HepG2 (cell line): ENCODE data around the gene ACSS1. TPM values are rescaled to one million over a fixed set of nuclear protein-coding genes. Genes with fewer than 3 reads are reported as not detected.

ENCODE experiments used
- CHCHD3 ChIP-seq: sonication (generic); formaldehyde crosslinking; IDR thresholded peaks from 2 replicates; pipeline ENCODE4 v1.8.0; 2022; ENCODE audit warnings: mild to moderate bottlenecking, missing genetic modification reagents, moderate library complexity
- FOSL2 ChIP-seq: sonication (generic); formaldehyde crosslinking; IDR thresholded peaks from 2 replicates; pipeline ENCODE4 v1.4.0; 2020; ENCODE audit warnings: missing genetic modification reagents
- GPN1 ChIP-seq: sonication (generic); formaldehyde crosslinking; IDR thresholded peaks from 2 replicates; pipeline ENCODE4 v1.5.1; 2020; ENCODE audit warnings: missing genetic modification reagents, borderline replicate concordance
- HIVEP1 ChIP-seq: sonication (generic); formaldehyde crosslinking; IDR thresholded peaks from 2 replicates; pipeline ENCODE4 v1.4.0; 2020; ENCODE audit warnings: mild to moderate bottlenecking, missing genetic modification reagents
- IRF2 ChIP-seq: IDR thresholded peaks from 2 replicates; pipeline ENCODE4 v1.6.1; 2018; ENCODE audit warnings: missing genetic modification reagents, missing compliant biosample characterization
- MED8 ChIP-seq: sonication (generic); formaldehyde crosslinking; IDR thresholded peaks from 2 replicates; pipeline ENCODE4 v1.8.1; 2023; ENCODE audit warnings: mild to moderate bottlenecking, missing genetic modification reagents; ENCODE audit not compliant: insufficient replicate concordance
- MTA1 ChIP-seq: sonication (generic); formaldehyde crosslinking; IDR thresholded peaks from 2 replicates; pipeline ENCODE4 v1.4.0; 2020; ENCODE audit warnings: missing genetic modification reagents, mild to moderate bottlenecking, borderline replicate concordance
- MYC ChIP-seq: sonication (generic); formaldehyde crosslinking; IDR thresholded peaks from 2 replicates; pipeline ENCODE4 v1.9.0; 2021; ENCODE audit warnings: missing genetic modification reagents, borderline replicate concordance
- NPAS2 ChIP-seq: sonication (generic); formaldehyde crosslinking; IDR thresholded peaks from 2 replicates; pipeline ENCODE4 v1.8.0; 2022; ENCODE audit warnings: mild to moderate bottlenecking, missing genetic modification reagents, borderline replicate concordance
- SCMH1 ChIP-seq: sonication (generic); formaldehyde crosslinking; IDR thresholded peaks from 2 replicates; pipeline ENCODE4 v1.9.0; 2021; ENCODE audit warnings: missing genetic modification reagents, mild to moderate bottlenecking, borderline replicate concordance
- SMAD1 ChIP-seq: sonication (generic); formaldehyde crosslinking; IDR thresholded peaks from 2 replicates; pipeline ENCODE4 v1.4.0; 2020; ENCODE audit warnings: missing genetic modification reagents, low read depth, mild to moderate bottlenecking, borderline replicate concordance
- XBP1 ChIP-seq: sonication (generic); formaldehyde crosslinking; IDR thresholded peaks from 2 replicates; pipeline ENCODE4 v1.5.0; 2020; ENCODE audit warnings: missing genetic modification reagents
- ZNF10 ChIP-seq: sonication (generic); formaldehyde crosslinking; IDR thresholded peaks from 2 replicates; pipeline ENCODE4 v1.4.0; 2020; ENCODE audit warnings: mild to moderate bottlenecking, low read depth, missing genetic modification reagents, borderline replicate concordance
- ZNF260 ChIP-seq: sonication (generic); formaldehyde crosslinking; IDR thresholded peaks from 2 replicates; pipeline ENCODE4 v1.4.0; 2020; ENCODE audit warnings: missing genetic modification reagents, low read depth, mild to moderate bottlenecking, borderline replicate concordance
- ZNF317 ChIP-seq: sonication (generic); formaldehyde crosslinking; IDR thresholded peaks from 2 replicates; pipeline ENCODE4 v1.5.0; 2020; ENCODE audit warnings: mild to moderate bottlenecking, missing genetic modification reagents
- ZNF644 ChIP-seq: IDR thresholded peaks from 2 replicates; pipeline ENCODE4 v1.6.1; 2016; ENCODE audit warnings: low read depth
- ZNF747 ChIP-seq: sonication (generic); formaldehyde crosslinking; IDR thresholded peaks from 2 replicates; pipeline ENCODE4 v1.8.1; 2023; ENCODE audit warnings: missing genetic modification reagents, mild to moderate bottlenecking, borderline replicate concordance
- polyA plus RNA-seq, 8 experiments: library from polyadenylated mRNA; depleted of rRNA in 3 of 8; stranded (reverse) in 7 of 8; unstranded in 1 of 8; fragments of >200 nt; fragmentation: Illumina TruSeq in 4 of 8; extraction: Trizol in 4 of 8; gene quantifications; 2 replicates each; pipeline versions ENCODE4 v1.2.1 to v1.2.3, GENCODE V29; 2011 to 2016; ENCODE audit warnings: low read depth in 4 of 8, missing spikeins in 1 of 8, mixed read lengths in 1 of 8; ENCODE audit not compliant: insufficient read depth in 1 of 8
- total RNA-seq, 5 experiments: library from RNA; depleted of rRNA; stranded (reverse); fragments of >200 nt; fragmentation: Illumina TruSeq; extraction: Trizol; gene quantifications; 2 replicates each; pipeline ENCODE4 v1.2.3, GENCODE V29; 2016; ENCODE audit warnings: low read depth in 1 of 5
- TF ChIP-seq, protein P1 (sequence below): sonication (generic); formaldehyde crosslinking; IDR thresholded peaks from 2 replicates; pipeline ENCODE4 v1.5.1; 2020; ENCODE audit warnings: missing genetic modification reagents, mild to moderate bottlenecking, borderline replicate concordance
- TF ChIP-seq, protein P2 (sequence below): sonication (generic); formaldehyde crosslinking; IDR thresholded peaks from 2 replicates; pipeline ENCODE4 v1.9.0; 2021; ENCODE audit warnings: missing genetic modification reagents, mild to moderate bottlenecking, borderline replicate concordance
- TF ChIP-seq, protein P3 (sequence below): sonication (generic); formaldehyde crosslinking; IDR thresholded peaks from 2 replicates; pipeline ENCODE4 v1.5.0; 2020; ENCODE audit warnings: mild to moderate bottlenecking, missing genetic modification reagents
- TF ChIP-seq, protein P4 (sequence below): sonication (generic); formaldehyde crosslinking; IDR thresholded peaks from 2 replicates; pipeline ENCODE4 v1.4.0; 2020; ENCODE audit warnings: missing genetic modification reagents
- TF ChIP-seq, protein P5 (sequence below): IDR thresholded peaks from 2 replicates; pipeline ENCODE4 v1.6.1; 2016; ENCODE audit warnings: mild to moderate bottlenecking

Gene ACSS1
- total and polyA plus RNA-seq, 2 of the 13 experiments (the other 11 are each of a cell fraction or from before 2014, with no cell fraction given), result 15.2 to 41.6 TPM

DNA sequence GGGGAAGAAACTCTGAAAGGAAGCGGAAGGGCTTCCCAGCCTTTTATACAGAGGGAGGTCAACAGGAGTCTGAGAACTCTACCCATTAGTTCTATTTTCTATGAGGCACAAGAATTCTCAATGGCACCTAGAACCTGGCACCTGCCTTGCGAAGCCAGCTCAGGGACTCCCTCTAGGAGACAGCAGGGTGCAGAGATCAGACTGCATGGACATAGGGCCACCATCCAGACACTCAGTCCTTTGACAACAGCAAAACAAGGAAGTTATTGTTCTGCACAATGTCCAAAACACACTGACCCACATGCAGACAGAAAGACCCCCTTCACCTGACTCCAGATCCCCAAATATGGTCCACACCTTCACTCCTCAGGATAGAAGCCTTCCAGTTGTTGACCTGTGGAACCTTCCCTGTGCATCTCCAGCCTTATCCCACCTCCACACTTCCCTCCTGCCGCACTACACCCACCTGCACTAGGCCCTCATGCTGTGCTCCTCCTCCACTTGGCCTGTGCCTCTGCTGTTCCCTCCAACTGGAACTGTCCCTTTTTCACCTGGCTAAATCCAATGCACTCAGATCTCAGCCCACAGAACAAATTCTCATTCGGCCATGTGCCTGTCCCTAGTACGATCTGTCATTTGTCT lies 27.8 kb downstream of the ACSS1 start (continued):
- no peak for TF ChIP-seq SMAD1 (CRISPR knock-in tag)
- no peak for TF ChIP-seq SCMH1 (CRISPR knock-in tag)
- TF ChIP-seq, protein P1, sequence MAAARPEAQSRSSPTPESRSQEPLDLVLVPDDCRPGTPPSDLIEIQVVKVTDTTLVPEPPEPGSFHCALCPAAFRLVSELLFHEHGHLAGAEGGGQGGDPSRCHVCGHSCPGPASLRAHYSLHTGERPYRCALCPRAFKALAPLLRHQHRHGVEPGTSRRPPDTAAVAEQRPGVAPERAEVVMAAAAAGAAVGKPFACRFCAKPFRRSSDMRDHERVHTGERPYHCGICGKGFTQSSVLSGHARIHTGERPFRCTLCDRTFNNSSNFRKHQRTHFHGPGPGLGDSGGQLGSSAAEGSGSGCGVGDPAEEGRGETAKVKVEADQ (CRISPR knock-in tag), result no peak
- TF ChIP-seq HIVEP1 (CRISPR knock-in tag), result peak; percentile 34; the same call in 1 of the 2 replicates
- TF ChIP-seq MED8 (CRISPR knock-in tag), result no peak
- no peak for TF ChIP-seq CHCHD3
- 0 out of 2 replicates have a peak, but pooled peaks have one; percentile 12 for TF ChIP-seq FOSL2 (CRISPR knock-in tag)
- TF ChIP-seq XBP1 (CRISPR knock-in tag), result no peak
- TF ChIP-seq MYC (CRISPR knock-in tag), result peak; percentile 30; the same call in 1 of the 2 replicates
- peak; percentile 80; the same call in 1 of the 2 replicates for TF ChIP-seq ZNF644 (CRISPR knock-in tag)
- TF ChIP-seq, protein P2, sequence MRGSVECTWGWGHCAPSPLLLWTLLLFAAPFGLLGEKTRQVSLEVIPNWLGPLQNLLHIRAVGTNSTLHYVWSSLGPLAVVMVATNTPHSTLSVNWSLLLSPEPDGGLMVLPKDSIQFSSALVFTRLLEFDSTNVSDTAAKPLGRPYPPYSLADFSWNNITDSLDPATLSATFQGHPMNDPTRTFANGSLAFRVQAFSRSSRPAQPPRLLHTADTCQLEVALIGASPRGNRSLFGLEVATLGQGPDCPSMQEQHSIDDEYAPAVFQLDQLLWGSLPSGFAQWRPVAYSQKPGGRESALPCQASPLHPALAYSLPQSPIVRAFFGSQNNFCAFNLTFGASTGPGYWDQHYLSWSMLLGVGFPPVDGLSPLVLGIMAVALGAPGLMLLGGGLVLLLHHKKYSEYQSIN (CRISPR knock-in tag), result no peak
- TF ChIP-seq MTA1, result 0 out of 2 replicates have a peak, but pooled peaks have one; percentile 35
- TF ChIP-seq, protein P3, sequence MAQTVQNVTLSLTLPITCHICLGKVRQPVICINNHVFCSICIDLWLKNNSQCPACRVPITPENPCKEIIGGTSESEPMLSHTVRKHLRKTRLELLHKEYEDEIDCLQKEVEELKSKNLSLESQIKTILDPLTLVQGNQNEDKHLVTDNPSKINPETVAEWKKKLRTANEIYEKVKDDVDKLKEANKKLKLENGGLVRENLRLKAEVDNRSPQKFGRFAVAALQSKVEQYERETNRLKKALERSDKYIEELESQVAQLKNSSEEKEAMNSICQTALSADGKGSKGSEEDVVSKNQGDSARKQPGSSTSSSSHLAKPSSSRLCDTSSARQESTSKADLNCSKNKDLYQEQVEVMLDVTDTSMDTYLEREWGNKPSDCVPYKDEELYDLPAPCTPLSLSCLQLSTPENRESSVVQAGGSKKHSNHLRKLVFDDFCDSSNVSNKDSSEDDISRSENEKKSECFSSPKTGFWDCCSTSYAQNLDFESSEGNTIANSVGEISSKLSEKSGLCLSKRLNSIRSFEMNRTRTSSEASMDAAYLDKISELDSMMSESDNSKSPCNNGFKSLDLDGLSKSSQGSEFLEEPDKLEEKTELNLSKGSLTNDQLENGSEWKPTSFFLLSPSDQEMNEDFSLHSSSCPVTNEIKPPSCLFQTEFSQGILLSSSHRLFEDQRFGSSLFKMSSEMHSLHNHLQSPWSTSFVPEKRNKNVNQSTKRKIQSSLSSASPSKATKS (CRISPR knock-in tag), result no peak
- TF ChIP-seq ZNF260 (CRISPR knock-in tag), result no peak
- TF ChIP-seq, protein P4, sequence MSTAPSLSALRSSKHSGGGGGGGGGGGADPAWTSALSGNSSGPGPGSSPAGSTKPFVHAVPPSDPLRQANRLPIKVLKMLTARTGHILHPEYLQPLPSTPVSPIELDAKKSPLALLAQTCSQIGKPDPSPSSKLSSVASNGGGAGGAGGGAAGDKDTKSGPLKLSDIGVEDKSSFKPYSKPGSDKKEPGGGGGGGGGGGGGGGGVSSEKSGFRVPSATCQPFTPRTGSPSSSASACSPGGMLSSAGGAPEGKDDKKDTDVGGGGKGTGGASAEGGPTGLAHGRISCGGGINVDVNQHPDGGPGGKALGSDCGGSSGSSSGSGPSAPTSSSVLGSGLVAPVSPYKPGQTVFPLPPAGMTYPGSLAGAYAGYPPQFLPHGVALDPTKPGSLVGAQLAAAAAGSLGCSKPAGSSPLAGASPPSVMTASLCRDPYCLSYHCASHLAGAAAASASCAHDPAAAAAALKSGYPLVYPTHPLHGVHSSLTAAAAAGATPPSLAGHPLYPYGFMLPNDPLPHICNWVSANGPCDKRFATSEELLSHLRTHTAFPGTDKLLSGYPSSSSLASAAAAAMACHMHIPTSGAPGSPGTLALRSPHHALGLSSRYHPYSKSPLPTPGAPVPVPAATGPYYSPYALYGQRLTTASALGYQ, result no peak
- TF ChIP-seq ZNF317 (CRISPR knock-in tag), result no peak
- TF ChIP-seq GPN1 (CRISPR knock-in tag), result no peak
- TF ChIP-seq NPAS2 (CRISPR knock-in tag), result no peak
- TF ChIP-seq ZNF10 (CRISPR knock-in tag), result no peak
- TF ChIP-seq, protein P5, sequence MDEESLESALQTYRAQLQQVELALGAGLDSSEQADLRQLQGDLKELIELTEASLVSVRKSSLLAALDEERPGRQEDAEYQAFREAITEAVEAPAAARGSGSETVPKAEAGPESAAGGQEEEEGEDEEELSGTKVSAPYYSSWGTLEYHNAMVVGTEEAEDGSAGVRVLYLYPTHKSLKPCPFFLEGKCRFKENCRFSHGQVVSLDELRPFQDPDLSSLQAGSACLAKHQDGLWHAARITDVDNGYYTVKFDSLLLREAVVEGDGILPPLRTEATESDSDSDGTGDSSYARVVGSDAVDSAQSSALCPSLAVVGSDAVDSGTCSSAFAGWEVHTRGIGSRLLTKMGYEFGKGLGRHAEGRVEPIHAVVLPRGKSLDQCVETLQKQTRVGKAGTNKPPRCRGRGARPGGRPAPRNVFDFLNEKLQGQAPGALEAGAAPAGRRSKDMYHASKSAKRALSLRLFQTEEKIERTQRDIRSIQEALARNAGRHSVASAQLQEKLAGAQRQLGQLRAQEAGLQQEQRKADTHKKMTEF (CRISPR knock-in tag), result no peak
- 0 out of 2 replicates have a peak, but pooled peaks have one; percentile 40 for TF ChIP-seq IRF2 (CRISPR knock-in tag)
- no peak for TF ChIP-seq ZNF747 (CRISPR knock-in tag)
